Tibial nerve (tissue), 4 donors: Measurements from ENCODE around the gene LRRC4C.

ENCODE experiments used
- CTCF ChIP-seq, 5 experiments: fragments of 200-600 bp in 3 of 5; fragments of 450-650 bp in 2 of 5; sonication (generic) in 3 of 5; IDR thresholded peaks; one replicate each; pipeline ENCODE4 v1.5.1; 2016 to 2019; ENCODE audit warnings: antibody characterized with exemption in 5 of 5, mild to moderate bottlenecking in 3 of 5, moderate library complexity in 2 of 5
- EP300 ChIP-seq, 2 donors: sonication (generic); formaldehyde crosslinking; IDR thresholded peaks; one replicate each; pipeline ENCODE4 v1.6.1; 2017; ENCODE audit warnings: antibody characterized with exemption in 2 of 2, mild to moderate bottlenecking in 1 of 2
- POLR2A ChIP-seq, 2 donors: fragments of 450-650 bp; IDR thresholded peaks; one replicate each; pipeline ENCODE4 v1.6.1; 2017; ENCODE audit warnings: antibody characterized with exemption in 2 of 2, mild to moderate bottlenecking in 2 of 2, moderate library complexity in 2 of 2

GRCh38 chr11:41286751-41287150 lies 172.7 kb downstream of the LRRC4C start:
- TF ChIP-seq CTCF (IDR thresholded peaks at IDR 0.05), result no peak
- TF ChIP-seq POLR2A (IDR thresholded peaks at IDR 0.05), result no peak
- no peak for TF ChIP-seq EP300 (IDR thresholded peaks at IDR 0.05)
